Colonic mucosa (tissue), 4 donors: ENCODE measurements around the gene ZNF324B. TPM values are rescaled to one million over a fixed set of nuclear protein-coding genes. Genes with fewer than 3 reads are reported as not detected.

Experiments
- DNase-seq: peaks from one replicate; pipeline ENCODE4 v3.0.0-alpha.2; 2020
- H3K27ac ChIP-seq: fragments of 200-600 bp; one replicate; pipeline ENCODE4 v1.8.0; 2021
- H3K27me3 ChIP-seq: fragments of 200-600 bp; one replicate; pipeline ENCODE4 v1.8.0; 2021
- H3K36me3 ChIP-seq: fragments of 200-600 bp; one replicate; pipeline ENCODE4 v1.8.0; 2021
- H3K4me1 ChIP-seq: fragments of 200-600 bp; one replicate; pipeline ENCODE4 v1.8.0; 2021; ENCODE audit warnings: mild to moderate bottlenecking
- H3K4me3 ChIP-seq: fragments of 200-600 bp; one replicate; pipeline ENCODE4 v1.8.0; 2021
- H3K9ac ChIP-seq, 2 donors: one replicate each; pipeline ENCODE4 v1.7.0; 2013; ENCODE audit warnings: control low read depth in 2 of 2, low read depth in 2 of 2, low read length in 2 of 2
- H3K9me3 ChIP-seq: fragments of 200-600 bp; one replicate; pipeline ENCODE4 v1.8.0; 2021
- CTCF ChIP-seq: fragments of 200-600 bp; IDR thresholded peaks from one replicate; pipeline ENCODE4 v1.8.0; 2022; ENCODE audit warnings: antibody characterized with exemption, mild to moderate bottlenecking
- intact Hi-C: fragments of 100-400 bp; cut with DNase I; formaldehyde crosslinking; loops from one replicate; pipeline ENCODE4 v1.14.1; 2022
- total RNA-seq, 2 donors: library from RNA; stranded (reverse); fragmentation: NEBNext Ultra II Directional in 1 of 2; extraction: Animal tissue kit (Norgen Biotek cat#: 25700) in 1 of 2; gene quantifications; one replicate each; pipeline ENCODE4 v1.2.1, GENCODE V29; 2021
- donor health status: healthy.
- donor health status: DM: no; HTN: no; CAD: no.
- donor health status: DM: no; HTN: no; CAD: no.

The ZNF324B gene
- total RNA-seq, 2 donors from 2014 or later = 4.4 to 7.5 TPM

GRCh38 chr19:58450856-58451357 is 515 bp upstream of the ZNF324B start:
- intact Hi-C loops = no loop called here
- Histone ChIP-seq H3K36me3 (no peaks in the 10 kb centered on the region), H3K9me3 (no peaks in the 10 kb centered on the region), H3K27ac (no peak overlapping the region), H3K9ac (peak overlapping the region in 1 of 2 donors; percentile 72), H3K4me1 (peaks cover 6% of the 10 kb centered on the region), H3K27me3 (no peaks in the 10 kb centered on the region), H3K4me3 (peak overlapping the region; percentile 74)
- peak; percentile 68 for DNase-seq
- no peak for TF ChIP-seq CTCF

- no peak for DNase-seq
- intact Hi-C loops = no loop called here
- TF ChIP-seq CTCF = no peak
- Histone ChIP-seq H3K4me1 (peaks cover 6% of the 10 kb centered on the region), H3K36me3 (no peaks in the 10 kb centered on the region), H3K4me3 (no peak overlapping the region), H3K27me3 (no peaks in the 10 kb centered on the region), H3K9me3 (no peaks in the 10 kb centered on the region), H3K27ac (no peak overlapping the region), H3K9ac (peak overlapping the region in 1 of 2 donors; percentile 24)
Measured at GRCh38 chr19:58453743-58454142, 2.3 kb downstream of the ZNF324B start.

- intact Hi-C loops = no loop called here
- TF ChIP-seq CTCF = no peak
Measured at GRCh38 chr19:58455306-58455705, 3.9 kb downstream of the ZNF324B start.

GRCh38 chr19:58456111-58456510 is 4.7 kb downstream of the ZNF324B start:
- Histone ChIP-seq H3K27ac (no peak overlapping the region), H3K4me1 (no peaks in the 10 kb centered on the region), H3K36me3 (no peaks in the 10 kb centered on the region), H3K27me3 (no peaks in the 10 kb centered on the region), H3K4me3 (no peak overlapping the region), H3K9me3 (no peaks in the 10 kb centered on the region), H3K9ac (no peak overlapping the region)
- DNase-seq = no peak
- intact Hi-C loops = no loop called here
- no peak for TF ChIP-seq CTCF

More at GRCh38 chr19:58455306-58455705, 3.9 kb downstream of the ZNF324B start:
- H3K27ac ChIP-seq = no peak overlapping the region
- DNase-seq = no peak
- no peaks in the 10 kb centered on the region for H3K27me3 ChIP-seq
- H3K4me1 ChIP-seq = peaks cover 6% of the 10 kb centered on the region
- no peaks in the 10 kb centered on the region for H3K36me3 ChIP-seq
- no peak overlapping the region for H3K9ac ChIP-seq
- H3K4me3 ChIP-seq = no peak overlapping the region
- no peaks in the 10 kb centered on the region for H3K9me3 ChIP-seq

GRCh38 chr19:58460039-58460438 is 8.6 kb downstream of the ZNF324B start:
- Histone ChIP-seq H3K4me1 (no peaks in the 10 kb centered on the region), H3K4me3 (no peak overlapping the region), H3K36me3 (no peaks in the 10 kb centered on the region), H3K27me3 (no peaks in the 10 kb centered on the region), H3K27ac (no peak overlapping the region), H3K9ac (no peak overlapping the region), H3K9me3 (no peaks in the 10 kb centered on the region)
- intact Hi-C loops = no loop called here
- no peak for TF ChIP-seq CTCF
- DNase-seq = no peak
